IPS-NIHi7 (cell line): ENCODE measurements around the gene CCNB2.

ENCODE experiments used
- DNase-seq: peaks from one replicate; pipeline ENCODE4 v3.0.0; 2012; ENCODE audit warnings: mixed read lengths; ENCODE audit errors: extremely low spot score

Gene CCNB2

DNA sequence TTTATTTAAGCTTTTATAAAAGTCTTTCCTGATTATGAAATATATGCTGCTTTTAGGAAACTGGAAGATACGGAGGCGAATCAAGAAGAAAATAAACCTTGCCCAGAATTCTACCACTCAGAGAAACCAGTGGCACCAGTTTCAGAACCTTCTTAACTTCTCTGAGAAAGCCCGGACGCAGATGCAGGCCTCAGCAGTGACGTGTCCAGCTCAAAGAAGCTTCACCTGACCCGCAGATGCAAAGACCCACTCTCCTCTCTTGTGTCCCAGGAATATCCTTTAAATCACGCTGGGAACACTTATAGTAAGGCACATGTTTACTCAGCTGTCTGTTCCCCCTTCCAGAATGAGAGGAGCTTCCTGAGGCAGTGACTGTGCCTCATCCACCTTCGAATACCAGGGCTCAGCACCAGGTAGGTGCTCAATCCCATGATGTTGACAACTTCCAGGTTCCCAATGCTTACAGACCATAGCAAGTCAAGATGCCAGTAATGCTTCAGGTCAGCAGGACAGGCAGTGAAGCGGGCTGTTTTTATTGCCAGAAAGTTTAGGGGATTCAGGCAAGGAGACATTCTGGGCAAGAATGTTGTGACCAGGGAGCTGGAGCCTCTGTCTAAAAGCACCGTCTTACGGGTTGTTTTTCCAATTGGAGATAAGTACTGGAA, 61.8 kb downstream of the CCNB2 start:
- DNase-seq: no peak

DNA sequence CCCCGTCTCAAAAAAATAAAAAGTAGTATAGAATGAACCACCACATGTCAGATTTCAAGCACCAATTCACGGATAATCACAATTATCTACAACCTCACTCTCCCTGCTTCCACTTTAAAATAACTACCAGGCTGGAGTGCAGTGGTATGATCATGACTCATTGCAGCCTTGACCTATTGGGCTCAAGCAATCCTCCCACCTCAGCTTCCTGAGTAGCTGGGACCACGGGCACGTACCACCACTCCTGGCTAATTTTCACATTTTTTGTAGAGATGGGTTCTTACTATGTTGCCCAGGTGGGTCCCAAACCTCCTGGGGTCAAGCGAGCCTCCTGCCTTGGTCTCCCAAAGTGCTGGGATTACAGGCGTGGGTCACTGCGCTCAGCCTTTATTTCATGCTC, 63.6 kb downstream of the CCNB2 start:
- DNase-seq: no peak

DNA sequence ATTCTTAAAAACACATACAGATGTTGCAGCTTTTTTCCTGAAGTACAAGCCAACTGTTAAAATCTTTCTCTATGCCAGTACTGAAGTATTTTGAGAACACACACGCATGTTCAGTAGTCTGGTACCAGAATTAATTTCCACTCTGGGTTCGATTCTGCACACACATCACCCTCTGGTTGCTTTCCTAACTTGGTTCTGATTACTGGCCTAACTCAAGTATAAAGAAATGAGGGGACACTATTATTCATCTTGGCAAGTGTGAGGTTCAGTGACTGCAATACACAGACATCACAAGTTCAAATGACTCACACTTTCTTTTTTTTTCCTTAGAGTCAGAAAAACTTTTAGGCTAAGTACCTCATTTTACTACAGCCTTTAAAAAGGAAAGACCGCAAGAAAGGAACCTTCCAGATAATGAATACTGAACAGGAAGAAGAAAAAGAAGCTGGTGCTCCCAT, 64.3 kb downstream of the CCNB2 start:
- no peak for DNase-seq

DNA sequence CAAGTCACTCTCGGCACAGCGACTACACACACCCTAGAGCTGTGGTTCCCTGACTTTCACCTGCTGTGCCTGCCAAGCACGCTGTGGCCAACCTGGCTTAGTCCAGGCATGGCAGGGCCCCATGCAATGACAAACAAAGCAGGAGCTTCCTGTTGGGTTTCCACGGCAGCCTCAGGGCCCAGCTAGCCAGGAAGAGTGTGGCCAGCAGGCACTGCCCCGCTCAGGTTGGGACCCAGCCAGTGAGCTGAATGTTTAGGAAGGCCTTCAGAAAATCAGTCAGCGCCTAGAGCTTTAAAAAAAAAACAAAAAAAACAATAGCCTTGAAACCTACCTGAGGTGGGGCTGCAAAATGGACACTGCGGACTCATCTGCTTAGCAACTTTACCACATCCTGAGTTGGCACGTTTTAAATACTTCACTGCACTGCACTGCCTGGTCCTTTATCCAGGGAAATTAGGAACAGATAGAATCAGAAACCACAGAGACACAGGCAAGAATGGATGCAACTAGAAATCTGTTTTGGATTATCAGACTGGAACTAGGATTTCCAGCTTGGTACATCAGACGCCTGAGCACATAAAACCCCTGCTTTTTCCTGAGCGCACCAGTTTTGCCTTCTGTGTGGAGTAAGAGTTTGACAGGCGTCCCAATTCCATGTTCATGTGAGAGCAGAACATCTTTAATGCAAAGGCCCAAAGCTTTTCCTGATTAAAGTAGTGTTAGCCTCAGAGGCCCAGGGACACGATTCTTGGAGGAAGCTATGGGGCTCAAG, 65.5 kb downstream of the CCNB2 start:
- no peak for DNase-seq

DNA sequence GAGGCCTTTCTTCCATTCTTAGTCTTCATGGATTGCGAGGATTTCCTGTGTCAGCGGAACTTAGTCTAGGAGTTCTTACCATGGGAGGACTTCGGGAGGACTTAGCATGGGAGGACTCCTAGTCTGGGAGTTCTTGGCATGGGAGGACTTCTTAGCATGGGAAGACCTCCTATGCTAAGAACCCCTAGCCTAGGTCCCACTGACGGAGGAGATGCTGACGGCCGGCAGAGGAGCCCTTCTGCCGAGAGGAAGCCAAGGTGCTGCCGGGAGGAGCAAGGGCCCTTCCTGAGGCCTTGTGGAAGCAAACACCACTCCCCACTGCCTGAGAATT, 66.1 kb downstream of the CCNB2 start:
- no peak for DNase-seq

DNA sequence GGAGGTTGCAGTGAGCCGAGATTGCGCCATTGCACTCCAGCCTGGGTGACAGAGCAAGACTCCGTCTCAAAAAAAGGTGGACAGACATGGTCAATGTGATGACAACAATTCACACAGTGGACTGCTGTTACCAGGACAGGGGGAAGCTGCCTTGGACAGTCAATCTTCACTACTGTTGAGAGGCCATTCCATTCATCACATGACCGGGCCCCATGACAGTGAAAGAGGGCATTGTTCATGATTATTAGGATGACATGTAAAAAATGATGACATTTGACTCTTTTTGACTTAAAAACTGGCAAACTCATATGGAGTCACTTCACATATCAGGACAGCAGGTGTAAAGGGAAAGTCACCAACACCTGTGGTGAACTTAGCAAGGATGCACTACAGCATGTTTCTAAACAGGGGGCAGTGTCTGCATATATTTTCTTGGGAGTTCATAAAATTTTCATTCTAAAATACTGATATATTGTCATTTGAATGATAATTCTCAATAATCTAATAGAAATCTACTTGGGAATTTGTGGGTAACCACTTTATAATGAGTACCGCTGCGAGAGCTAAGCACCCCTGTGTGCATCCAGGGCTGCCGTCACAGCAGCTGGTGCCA, 67.4 kb downstream of the CCNB2 start:
- DNase-seq: no peak

DNA sequence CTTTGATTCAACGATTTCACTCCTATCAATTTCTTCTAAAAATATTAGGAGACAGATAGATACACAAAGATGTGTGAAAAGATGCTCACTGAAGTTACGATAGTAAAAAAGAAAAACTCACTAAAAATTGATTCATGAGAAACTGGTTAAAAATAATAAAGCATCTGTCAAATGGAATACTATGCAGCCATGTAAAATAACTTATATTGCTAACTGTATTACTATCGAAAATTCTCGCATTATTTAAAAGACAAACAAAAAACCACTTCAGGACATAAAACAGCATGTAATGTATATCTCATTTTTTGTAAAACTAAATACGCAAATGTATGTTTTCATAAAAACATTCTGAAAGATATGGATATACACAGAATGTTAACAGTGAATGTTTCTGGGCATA, 68.2 kb downstream of the CCNB2 start:
- no peak for DNase-seq

DNA sequence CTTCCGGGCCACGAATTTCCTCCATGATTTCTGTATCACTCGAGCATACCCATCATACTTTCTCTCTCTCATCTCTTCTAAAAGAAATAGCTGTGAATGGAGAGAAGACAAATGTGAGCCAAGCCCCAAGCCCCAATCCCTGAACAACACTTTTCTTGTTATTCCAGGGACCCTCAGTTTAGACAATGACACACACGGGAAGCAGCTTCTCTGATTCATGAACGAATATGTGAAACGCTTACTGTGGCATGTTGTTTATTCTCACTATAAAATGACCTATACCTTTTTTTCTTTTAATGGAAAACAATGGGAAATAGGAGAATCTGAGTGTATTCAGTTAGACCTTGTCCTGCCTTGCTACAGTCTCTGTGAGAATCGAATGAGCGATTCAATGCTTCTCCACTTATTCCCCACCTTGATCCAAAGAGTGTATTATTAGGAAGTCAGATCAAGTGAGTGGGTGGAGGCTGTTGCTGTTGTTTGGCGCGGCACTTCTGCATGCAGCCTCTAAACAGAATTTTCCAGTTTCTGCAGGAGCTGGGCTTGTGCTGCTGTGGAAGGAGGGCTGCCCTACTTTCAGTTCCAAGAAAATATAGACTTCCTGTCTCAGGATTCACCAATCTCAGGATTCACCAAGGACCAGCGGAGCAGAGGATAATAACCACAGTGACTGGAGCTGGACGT, 69.3 kb downstream of the CCNB2 start:
- DNase-seq: no peak
